Measurements from ENCODE around the gene NID1. TPM values are rescaled to one million over a fixed set of nuclear protein-coding genes. Genes with fewer than 3 reads are reported as not detected.
"Not testable (repeated sequence)": the region's sequence is repeated elsewhere in the genome, so short reads cannot be mapped to it uniquely, and the experiment has no call there.

NID1 gene
- total and polyA plus RNA-seq, 2 donors (not counting 3 experiments of a cell fraction or from before 2014, with no cell fraction given), result 87.0 to 109 TPM

- Histone ChIP-seq H3K9me1 (replicated peaks; ENCODE audit: control insufficient read depth, extremely low read depth, insufficient read depth, low read length) (no peaks in the 10 kb centered on the region), H3K4me2 (ENCODE audit: insufficient read depth, low read length) (no peak overlapping the region), H3K9ac (replicated peaks; ENCODE audit: extremely low read depth, insufficient read depth, low read length) (no peak overlapping the region), H3K27me3 (ENCODE audit: control insufficient read depth in 2 of 2, insufficient read depth in 2 of 2, low read length in 2 of 2) (no peaks in the 10 kb centered on the region), H3K4me3 (replicated peaks in 1 of 3; ENCODE audit: insufficient read depth in 1 of 3, low read depth in 1 of 3, low read length in 3 of 3) (no peak overlapping the region), H4K20me1 (replicated peaks; ENCODE audit: control insufficient read depth, extremely low read depth, insufficient read depth, low read length) (no peaks in the 10 kb centered on the region), H3K79me2 (ENCODE audit: control insufficient read depth, insufficient read depth, low read length) (no peaks in the 10 kb centered on the region), H3K27ac (ENCODE audit: insufficient read depth, low read depth, low read length) (no peak overlapping the region), H2AFZ (ENCODE audit: low read depth, low read length) (no peak overlapping the region), H3K36me3 (ENCODE audit: control insufficient read depth in 2 of 2, extremely low read depth in 1 of 2, insufficient read depth in 2 of 2, low read length in 2 of 2) (peaks cover 0 to 5% of the 10 kb centered on the region in 2 experiments), H3K4me1 (ENCODE audit: control insufficient read depth, extremely low read depth, insufficient read depth, low read length) (peaks cover 19% of the 10 kb centered on the region), H3K9me3 (replicated peaks; ENCODE audit: control insufficient read depth, insufficient read depth, low read length) (no peaks in the 10 kb centered on the region)
- DNase-seq (ENCODE audit: low read depth, low spot score) (no peak), FAIRE-seq (no peak)
- ChIA-PET CTCF (no interaction called here), POLR2A (no interaction called here)
- no peak for TF ChIP-seq JUN (IDR thresholded peaks at IDR 0.05; ENCODE audit: borderline replicate concordance, insufficient read depth, insufficient read length, low read depth)
- no peak for TF ChIP-seq FOS (IDR thresholded peaks at IDR 0.05; ENCODE audit: borderline replicate concordance, insufficient read depth, low read length)
- TF ChIP-seq MAX (IDR thresholded peaks at IDR 0.05; ENCODE audit: insufficient read depth, insufficient read length), result no peak
- no peak for TF ChIP-seq EZH2 (IDR thresholded peaks at IDR 0.05; ENCODE audit: borderline replicate concordance, low read depth, low read length, severe bottlenecking)
- TF ChIP-seq CTCF (IDR thresholded peaks at IDR 0.05; ENCODE audit: extremely low read depth in 1 of 2, insufficient read depth in 1 of 2, low read depth in 1 of 2, low read length in 2 of 2), result no peak
- no TSS peak for BruUV-seq (replicated peaks)
- dilution Hi-C loops (cut with MboI; ENCODE audit: extremely low pct_ligation_motif_present, low sequenced_read_pairs) (no loop called here), intact Hi-C loops (cut with micrococcal nuclease) (loop anchor here (10.0 kb wide), 1 partner anchor 683 kb away; the partner anchor contains the start of genes ARID4B and GGPS1)
Observed at GRCh38 chr1:236007781-236008180, 57.1 kb downstream of the NID1 start.

GRCh38 chr1:236003058-236003457 lies 61.8 kb downstream of the NID1 start:
- H3K9me3 ChIP-seq (replicated peaks; ENCODE audit: control insufficient read depth, insufficient read depth, low read length); H3K36me3 ChIP-seq (ENCODE audit: control insufficient read depth in 2 of 2, extremely low read depth in 1 of 2, insufficient read depth in 2 of 2, low read length in 2 of 2); H3K27ac ChIP-seq (ENCODE audit: insufficient read depth, low read depth, low read length); H3K79me2 ChIP-seq (ENCODE audit: control insufficient read depth, insufficient read depth, low read length); CTCF ChIA-PET; BruUV-seq (replicated peaks); H2AFZ ChIP-seq (ENCODE audit: low read depth, low read length); H3K4me2 ChIP-seq (ENCODE audit: insufficient read depth, low read length); H3K9ac ChIP-seq (replicated peaks; ENCODE audit: extremely low read depth, insufficient read depth, low read length); H3K9me1 ChIP-seq (replicated peaks; ENCODE audit: control insufficient read depth, extremely low read depth, insufficient read depth, low read length); H4K20me1 ChIP-seq (replicated peaks; ENCODE audit: control insufficient read depth, extremely low read depth, insufficient read depth, low read length); H3K4me3 ChIP-seq (replicated peaks in 1 of 3; ENCODE audit: insufficient read depth in 1 of 3, low read depth in 1 of 3, low read length in 3 of 3); DNase-seq (ENCODE audit: low read depth, low spot score); FAIRE-seq; H3K27me3 ChIP-seq (ENCODE audit: control insufficient read depth in 2 of 2, insufficient read depth in 2 of 2, low read length in 2 of 2); dilution Hi-C loops (cut with MboI; ENCODE audit: extremely low pct_ligation_motif_present, low sequenced_read_pairs); POLR2A ChIA-PET: not testable (repeated sequence)
- peaks cover 38% of the 10 kb centered on the region for H3K4me1 ChIP-seq (ENCODE audit: control insufficient read depth, extremely low read depth, insufficient read depth, low read length)
- intact Hi-C loops (cut with micrococcal nuclease), result loop anchor here (10.0 kb wide), 1 partner anchor 678 kb away; the partner anchor contains the start of genes ARID4B and GGPS1

All from endothelial cell of umbilical vein (primary cell).